HCT116 (cell line): ENCODE results near the gene LRFN3. TPM values are rescaled to one million over a fixed set of nuclear protein-coding genes. Genes with fewer than 3 reads are reported as not detected.

Experiments
- ATAC-seq: fragments of 200-7000 bp; cut with Tn5 transposase; 2 replicates; pipeline ENCODE4 v1.9.1; 2020; ENCODE audit warnings: mild to moderate bottlenecking, moderate library complexity
- BruUV-seq: library from RNA; stranded (reverse); fragments of 400-500 nt; replicated peaks from 2 replicates; lab custom pipeline; 2021; lab: Mats Ljungman, UMichigan
- CTCF ChIA-PET: fragments of 300-600 bp; sonication (Branson Sonifier 250); formaldehyde crosslinking; loops from one replicate; lab custom pipeline; 2021; ENCODE audit warnings: antibody characterized with exemption; lab: Charles Lee
- POLR2A ChIA-PET: fragments of 300-600, 350-600 bp; sonication (Branson Sonifier 250); formaldehyde crosslinking; loops from one replicate; lab custom pipeline; 2021; ENCODE audit warnings: antibody characterized with exemption; lab: Charles Lee
- RAD21 ChIA-PET, 2 experiments: fragments of 300-600 bp; sonication (Branson Sonifier 250); formaldehyde crosslinking; loops; one replicate each; lab custom pipeline; 2023; ENCODE audit warnings: low total read pairs in 2 of 2; ENCODE audit not compliant: uncharacterized antibody in 2 of 2, unreplicated experiment in 2 of 2, low non-redundant PET in 1 of 2; lab: Charles Lee
- DNase-seq: peaks from one replicate; pipeline ENCODE4 v3.0.0-alpha.2; 2010; ENCODE audit warnings: low read depth, low spot score
- H2AFZ ChIP-seq: fragments of 200-600 bp; shearing (Covaris generic), sonication (generic); 2 replicates; pipeline ENCODE4 v1.6.1; 2017; ENCODE audit warnings: low read depth, mixed run types, mixed read lengths, antibody characterized with exemption, low read length; ENCODE audit not compliant: poor library complexity, severe bottlenecking
- H3K27ac ChIP-seq: 2 replicates; pipeline ENCODE4 v1.5.1; 2012; ENCODE audit warnings: low read depth, low read length
- H3K27me3 ChIP-seq: fragments of 200-600 bp; sonication (generic); 2 replicates; pipeline ENCODE4 v1.6.1; 2016; ENCODE audit warnings: mixed run types, low read length, mixed read lengths; ENCODE audit not compliant: insufficient read depth
- H3K36me3 ChIP-seq, 2 experiments: fragments of 200-500 bp in 1 of 2; fragments of 200-600 bp in 1 of 2; sonication (Bioruptor generic) in 1 of 2; sonication (generic) in 1 of 2; 2 replicates each; pipeline versions ENCODE4 v1.5.1 to v1.6.1; 2014 to 2016; ENCODE audit warnings: low read length in 2 of 2, inconsistent platforms in 1 of 2, mixed read lengths in 1 of 2, mixed run types in 1 of 2; ENCODE audit not compliant: insufficient read depth in 2 of 2, control insufficient read depth in 1 of 2
- H3K4me1 ChIP-seq, 2 experiments: fragments of 200-600 bp in 1 of 2; sonication (generic) in 1 of 2; 2 replicates each; pipeline versions ENCODE4 v1.5.1 to v1.6.1; 2012 to 2017; ENCODE audit warnings: low read length in 2 of 2, inconsistent platforms in 1 of 2, mild to moderate bottlenecking in 1 of 2, mixed read lengths in 1 of 2, mixed run types in 1 of 2, moderate library complexity in 1 of 2; ENCODE audit not compliant: insufficient read depth in 2 of 2, control insufficient read depth in 1 of 2
- H3K4me2 ChIP-seq: fragments of 200-600 bp; sonication (generic); 2 replicates; pipeline ENCODE4 v1.6.1; 2017; ENCODE audit warnings: mixed run types, low read length, mixed read lengths
- H3K4me3 ChIP-seq, 2 experiments: fragments of 200-600 bp in 1 of 2; sonication (generic) in 1 of 2; replicated peaks in 1 of 2; 2 replicates each; pipeline ENCODE4 v1.5.1; 2011 to 2016; ENCODE audit warnings: low read length in 2 of 2, control low read depth in 1 of 2, low read depth in 1 of 2, mild to moderate bottlenecking in 1 of 2, mixed read lengths in 1 of 2, mixed run types in 1 of 2
- H3K79me2 ChIP-seq: fragments of 200-600 bp; sonication (generic); 2 replicates; pipeline ENCODE4 v1.6.1; 2017; ENCODE audit warnings: mild to moderate bottlenecking, mixed run types, low read length, moderate library complexity, mixed read lengths; ENCODE audit not compliant: insufficient read depth
- H3K9ac ChIP-seq: fragments of 200-600 bp; sonication (generic); 2 replicates; pipeline ENCODE4 v1.6.1; 2016; ENCODE audit warnings: low read length, mixed read lengths
- H3K9me2 ChIP-seq: fragments of 200-600 bp; sonication (generic), shearing (Covaris generic); 2 replicates; pipeline ENCODE4 v1.6.1; 2017; ENCODE audit warnings: mixed run types, mild to moderate bottlenecking, moderate library complexity; ENCODE audit not compliant: insufficient read depth
- H3K9me3 ChIP-seq, 2 experiments: fragments of 200-500 bp in 1 of 2; fragments of 200-600 bp in 1 of 2; sonication (Bioruptor generic) in 1 of 2; sonication (generic) in 1 of 2; 2 replicates each; pipeline ENCODE4 v1.6.1; 2014 to 2017; ENCODE audit warnings: low read length in 2 of 2, mixed read lengths in 2 of 2, inconsistent platforms in 1 of 2, low read depth in 1 of 2, mild to moderate bottlenecking in 1 of 2, mixed run types in 1 of 2, moderate library complexity in 1 of 2; ENCODE audit not compliant: control insufficient read depth in 1 of 2, insufficient read depth in 1 of 2
- H4K20me1 ChIP-seq: fragments of 200-600 bp; sonication (generic), shearing (Covaris generic); 2 replicates; pipeline ENCODE4 v1.6.1; 2017; ENCODE audit warnings: mixed run types, mild to moderate bottlenecking, moderate library complexity; ENCODE audit not compliant: insufficient read depth
- ATF3 ChIP-seq: IDR thresholded peaks from 2 replicates; pipeline ENCODE4 v1.6.1; 2012
- CEBPB ChIP-seq: IDR thresholded peaks from 2 replicates; pipeline ENCODE4 v1.6.1; 2012; ENCODE audit warnings: low read depth
- CTCF ChIP-seq, 3 experiments: fragments of 200-600 bp in 1 of 3; sonication (generic) in 1 of 3; IDR thresholded peaks in 2 of 3; conservative IDR thresholded peaks in 1 of 3; 2 replicates each; pipeline ENCODE4 v1.5.1; 2012 to 2017; ENCODE audit warnings: low read depth in 2 of 3, low read length in 2 of 3, antibody characterized with exemption in 1 of 3, borderline replicate concordance in 1 of 3, control low read depth in 1 of 3, mild to moderate bottlenecking in 1 of 3, mixed read lengths in 1 of 3, mixed run types in 1 of 3, moderate library complexity in 1 of 3; ENCODE audit not compliant: insufficient read depth in 1 of 3
- EGR1 ChIP-seq: IDR thresholded peaks from 2 replicates; pipeline ENCODE4 v1.6.1; 2012; ENCODE audit warnings: low read depth
- ELF1 ChIP-seq: IDR thresholded peaks from 2 replicates; pipeline ENCODE4 v1.6.1; 2012; ENCODE audit warnings: low read depth, borderline replicate concordance
- FOSL1 ChIP-seq: IDR thresholded peaks from 2 replicates; pipeline ENCODE4 v1.6.1; 2012; ENCODE audit warnings: low read depth
- RAD21 ChIP-seq: IDR thresholded peaks from 2 replicates; pipeline ENCODE4 v1.6.1; 2012; ENCODE audit warnings: low read depth, mild to moderate bottlenecking
- REST ChIP-seq: IDR thresholded peaks from 2 replicates; pipeline ENCODE4 v1.6.1; 2012; ENCODE audit warnings: low read depth
- YY1 ChIP-seq: IDR thresholded peaks from 2 replicates; pipeline ENCODE4 v1.6.1; 2011; ENCODE audit warnings: low read length, low read depth, moderate library complexity, mild to moderate bottlenecking; ENCODE audit not compliant: insufficient replicate concordance; ENCODE audit errors: extremely low read depth
- ZBTB33 ChIP-seq: IDR thresholded peaks from 2 replicates; pipeline ENCODE4 v1.6.1; 2011; ENCODE audit warnings: mild to moderate bottlenecking, low read length, moderate library complexity; ENCODE audit not compliant: insufficient replicate concordance; ENCODE audit errors: extremely low read depth
- ZFX ChIP-seq: fragments of 450-650 bp; IDR thresholded peaks from 2 replicates; pipeline ENCODE4 v1.6.1; 2017
- ZNF274 ChIP-seq: fragments of 200-500 bp; sonication (Bioruptor generic); IDR thresholded peaks from 2 replicates; pipeline ENCODE4 v1.6.1; 2014; ENCODE audit warnings: mild to moderate bottlenecking, low read depth, low read length, inconsistent platforms
- intact Hi-C: fragments of 100-400 bp; cut with micrococcal nuclease; formaldehyde crosslinking; loops from 2 replicates; pipeline ENCODE4 v1.10.0; 2022
- total RNA-seq: library from RNA; stranded (reverse); gene quantifications from one replicate; pipeline ENCODE4 v1.2.1, GENCODE V29; 2021; ENCODE audit not compliant: unreplicated experiment

Gene LRFN3
- total RNA-seq, 1 experiment from 2014 or later = 18.8 TPM

- Histone ChIP-seq H2AFZ (no peak overlapping the region), H3K79me2 (no peaks in the 10 kb centered on the region), H3K27me3 (no peaks in the 10 kb centered on the region), H3K4me1 (no peaks in the 10 kb centered on the region), H3K4me2 (no peak overlapping the region), H3K4me3 (no peak overlapping the region), H3K9me2 (no peaks in the 10 kb centered on the region), H3K27ac (no peak overlapping the region), H3K9me3 (no peaks in the 10 kb centered on the region), H3K9ac (no peak overlapping the region), H4K20me1 (no peaks in the 10 kb centered on the region), H3K36me3 (no peaks in the 10 kb centered on the region)
- ATAC-seq (no peak), DNase-seq (no peak)
- no TSS peak for BruUV-seq
- CTCF ChIA-PET = no interaction called here
- TF ChIP-seq EGR1 (no peak), ZFX (no peak)
- RAD21 ChIA-PET = no interaction called here
- intact Hi-C loops = no loop called here
- POLR2A ChIA-PET = no interaction called here
Observed at GRCh38 chr19:35925501-35925900, 10.7 kb upstream of the LRFN3 start.

- Histone ChIP-seq H3K9ac (no peak overlapping the region), H3K27ac (no peak overlapping the region), H3K9me2 (no peaks in the 10 kb centered on the region), H3K36me3 (no peaks in the 10 kb centered on the region), H3K4me3 (no peak overlapping the region), H3K27me3 (no peaks in the 10 kb centered on the region), H4K20me1 (no peaks in the 10 kb centered on the region), H2AFZ (no peak overlapping the region), H3K4me1 (peaks cover 5 to 14% of the 10 kb centered on the region in 2 experiments; a peak in 3 of 4 replicates), H3K9me3 (no peaks in the 10 kb centered on the region), H3K79me2 (no peaks in the 10 kb centered on the region), H3K4me2 (no peak overlapping the region)
- no peak for ATAC-seq
- intact Hi-C loops = no loop called here
- ChIA-PET RAD21 (no interaction called here), CTCF (no interaction called here), POLR2A (no interaction called here)
- no TSS peak for BruUV-seq
- no peak for DNase-seq
- TF ChIP-seq REST (no peak), RAD21 (no peak), ZBTB33 (no peak), YY1 (no peak), ZNF274 (no peak), CTCF (IDR thresholded peaks at IDR 0.05 in 2 of 3, conservative IDR thresholded peaks at IDR 0.05 in 1 of 3; ENCODE audit: borderline replicate concordance in 1 of 3, insufficient read depth in 1 of 3, low read depth in 2 of 3, low read length in 2 of 3) (no peak), ELF1 (no peak), FOSL1 (no peak), CEBPB (no peak), ATF3 (no peak), EGR1 (no peak)
Observed at GRCh38 chr19:35928507-35928906, 7.7 kb upstream of the LRFN3 start.
